Activated gamma-delta T cell (primary cell): ENCODE data around the gene EEFSEC.

ENCODE experiments used
- DNase-seq: peaks from one replicate; lab custom pipeline; 2025; lab: John Stamatoyannopoulos, UW

EEFSEC gene

GRCh38 chr3:128351546-128351945 is 198.3 kb downstream of the EEFSEC start:
- DNase-seq, result no peak

- DNase-seq, result no peak
These were observed 199.0 kb downstream of the EEFSEC start for GRCh38 chr3:128352326-128352725.

DNA sequence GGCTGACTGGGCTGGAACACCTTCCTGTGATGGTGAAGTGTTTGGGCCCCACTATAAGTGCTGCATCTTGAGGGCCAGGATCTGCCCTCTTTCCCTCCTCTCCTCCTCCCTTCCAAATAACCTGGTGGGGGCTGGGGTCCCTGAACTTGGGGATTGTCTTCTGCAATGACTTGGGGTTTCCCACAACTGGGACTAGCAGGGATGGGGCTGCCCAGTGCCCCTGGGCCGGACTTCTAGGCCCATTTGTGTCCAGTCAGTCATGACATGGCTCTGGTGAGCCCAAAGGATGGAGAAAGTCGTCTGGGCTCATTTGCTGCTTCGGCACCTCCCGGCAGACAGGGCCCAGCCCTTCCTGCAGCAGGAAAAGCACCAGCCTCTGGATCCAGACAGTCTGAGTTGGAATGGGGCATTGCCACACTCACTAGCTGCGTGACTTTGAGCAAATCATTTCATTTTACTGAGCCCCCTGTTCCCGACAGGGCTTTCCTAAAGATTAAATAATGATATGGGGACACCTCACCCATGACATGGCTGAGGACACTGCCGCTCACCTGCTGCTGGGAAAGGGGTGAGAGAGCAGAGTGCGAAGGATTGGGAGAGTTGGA is 200.2 kb downstream of the EEFSEC start:
- no peak for DNase-seq

DNA sequence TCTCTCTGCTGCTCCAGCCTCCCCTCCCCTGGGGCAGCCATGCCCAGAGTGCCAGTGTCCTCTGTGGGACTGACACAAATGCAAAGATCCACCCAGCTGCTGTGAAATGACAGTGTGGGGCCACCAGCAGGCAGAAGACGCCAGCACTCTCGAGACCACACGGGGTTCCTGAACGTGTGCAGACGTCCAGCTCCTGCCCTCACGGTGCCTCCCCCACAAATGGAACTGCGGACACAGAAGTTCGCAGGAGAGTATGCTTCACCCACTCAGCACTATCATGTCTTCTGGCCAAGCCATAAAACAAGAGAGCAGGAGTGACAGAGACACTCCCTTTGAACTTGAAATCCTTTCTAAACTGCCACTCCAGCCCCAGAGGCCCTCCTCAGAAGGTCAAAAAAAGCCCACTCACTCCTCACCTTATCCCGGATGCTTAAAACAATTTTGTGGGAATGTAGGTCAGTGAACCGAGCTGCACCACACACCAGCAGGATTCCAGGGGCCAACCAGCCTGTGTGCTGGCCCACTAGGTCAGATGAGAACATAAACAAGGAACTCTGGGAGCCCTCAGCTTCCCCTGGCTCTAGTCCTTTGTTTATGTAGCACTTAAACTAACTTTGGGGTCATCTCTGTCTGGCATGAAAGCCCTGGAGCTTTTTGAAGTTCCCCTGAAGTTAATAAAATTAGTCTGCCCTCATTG is 200.9 kb downstream of the EEFSEC start:
- DNase-seq, result no peak

- DNase-seq, result no peak
These were observed 201.7 kb downstream of the EEFSEC start for GRCh38 chr3:128354788-128355542.

DNA sequence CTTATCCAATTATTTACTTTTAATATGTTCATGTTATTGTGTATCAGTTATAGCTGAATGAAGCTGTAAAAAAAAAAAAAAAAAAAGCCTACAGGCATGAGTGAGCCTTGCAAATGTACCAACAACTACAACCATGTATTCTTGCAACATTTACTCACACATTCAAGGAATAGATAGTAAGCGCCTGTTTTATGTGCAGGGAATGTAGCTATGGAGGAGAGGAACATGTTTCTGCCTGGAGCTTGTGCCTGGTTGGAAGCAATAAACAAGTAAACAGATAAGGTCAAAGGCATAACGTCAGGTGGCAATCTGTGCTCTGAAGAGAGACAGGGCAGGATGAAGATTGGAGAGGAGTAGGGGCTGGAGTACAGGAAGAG is 202.2 kb downstream of the EEFSEC start:
- DNase-seq, result no peak

DNA sequence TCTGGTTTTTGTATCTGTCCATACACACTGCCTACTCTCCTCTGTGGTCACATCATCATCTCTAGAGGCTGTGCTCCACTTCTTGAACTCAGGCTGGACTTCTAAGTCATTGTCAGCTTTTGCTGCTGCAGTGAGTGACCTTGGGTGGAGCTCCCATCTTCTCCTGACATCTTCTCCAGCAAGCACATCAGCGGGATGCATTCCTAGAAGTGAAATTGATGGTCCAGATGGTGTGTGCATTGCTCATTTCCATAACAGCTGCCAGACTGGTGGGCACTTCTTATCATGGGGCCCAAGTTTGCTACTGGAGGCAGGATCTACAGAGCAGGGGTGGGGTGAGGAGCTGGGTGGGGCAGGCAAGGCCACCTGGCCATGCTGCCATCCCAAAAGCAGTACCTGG is 203.5 kb downstream of the EEFSEC start:
- DNase-seq, result no peak

- no peak for DNase-seq
These were observed 204.3 kb downstream of the EEFSEC start for GRCh38 chr3:128357538-128357937.

- DNase-seq, result no peak
These were observed 205.0 kb downstream of the EEFSEC start for GRCh38 chr3:128358156-128358895.

DNA sequence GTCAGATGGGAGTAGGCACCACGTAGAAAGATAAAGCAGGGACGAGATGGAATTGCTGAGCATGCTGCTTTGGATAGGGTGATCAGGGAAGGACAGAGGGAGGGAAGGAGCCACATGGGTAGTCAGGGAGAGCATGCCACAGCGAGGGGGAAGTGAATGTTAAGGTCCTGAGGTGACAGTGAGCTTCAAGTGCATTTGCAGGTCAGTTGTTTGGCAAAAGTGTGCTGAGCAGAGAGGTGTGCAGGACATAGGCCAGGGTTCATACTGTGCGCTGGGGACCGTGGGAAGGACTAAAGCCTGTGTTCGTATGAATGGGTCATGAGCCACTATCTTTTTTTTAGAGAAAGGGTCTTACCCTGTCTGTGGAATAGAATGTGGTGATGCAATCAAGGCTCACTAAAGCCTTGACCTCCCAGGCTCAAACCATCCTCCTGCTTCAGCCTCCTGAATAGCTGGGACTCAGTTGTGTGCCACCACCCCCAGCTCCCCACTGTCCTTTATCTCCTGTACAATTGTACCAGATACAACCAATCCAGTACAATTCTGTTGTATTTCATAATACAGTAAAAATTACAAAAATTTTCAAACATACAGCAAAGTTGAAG is 205.9 kb downstream of the EEFSEC start:
- DNase-seq, result no peak

GRCh38 chr3:128359846-128360642 is 206.8 kb downstream of the EEFSEC start:
- DNase-seq, result no peak

- DNase-seq, result no peak
These were observed 207.5 kb downstream of the EEFSEC start for GRCh38 chr3:128360705-128361271.

- no peak for DNase-seq
These were observed 209.0 kb downstream of the EEFSEC start for GRCh38 chr3:128362026-128362965.

- no peak for DNase-seq
These were observed 211.0 kb downstream of the EEFSEC start for GRCh38 chr3:128364291-128364690.

GRCh38 chr3:128364808-128365360 is 211.6 kb downstream of the EEFSEC start:
- no peak for DNase-seq

DNA sequence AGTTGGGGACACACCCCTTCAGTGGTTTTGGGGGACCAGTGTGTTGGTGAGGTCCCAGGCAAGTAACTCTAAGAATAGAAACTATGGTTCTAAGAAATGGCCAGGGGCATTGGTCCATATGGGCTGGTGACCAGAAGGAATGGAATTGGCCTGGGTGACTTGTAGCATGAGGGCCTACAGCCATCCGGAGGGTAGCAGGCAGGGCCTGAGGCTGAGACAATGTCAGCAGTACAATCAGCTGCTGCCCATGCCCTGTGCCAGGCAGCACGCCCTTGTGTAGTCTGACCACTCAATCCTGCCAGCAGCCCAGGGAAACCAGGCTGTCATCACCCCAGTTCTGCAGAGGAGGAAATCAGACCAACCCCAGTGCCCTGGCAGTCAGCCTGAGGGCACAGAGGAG is 212.9 kb downstream of the EEFSEC start:
- DNase-seq, result no peak

- no peak for DNase-seq
These were observed 213.4 kb downstream of the EEFSEC start for GRCh38 chr3:128366652-128367051.

DNA sequence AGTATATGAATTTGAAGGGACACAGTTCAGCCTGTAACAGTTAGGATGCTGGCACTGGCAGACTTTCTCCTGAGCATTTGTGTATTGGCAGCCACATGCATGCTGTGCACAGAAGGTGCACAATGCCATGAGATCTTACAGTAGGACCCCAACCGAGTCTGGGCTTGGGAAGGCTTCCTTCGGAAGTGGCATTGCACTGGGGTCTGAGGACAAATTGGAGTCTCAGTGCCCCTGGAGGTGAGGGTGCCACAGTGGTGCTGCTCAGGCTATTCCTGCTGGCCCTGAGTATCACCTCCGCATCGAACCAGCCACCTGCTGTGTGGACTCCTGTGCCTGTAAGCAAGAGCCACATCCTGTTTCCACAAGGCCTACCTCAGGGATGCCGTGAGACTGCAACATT is 213.9 kb downstream of the EEFSEC start:
- DNase-seq, result no peak

GRCh38 chr3:128367761-128368160 is 214.5 kb downstream of the EEFSEC start:
- no peak for DNase-seq
